SK-N-SH treated with all-trans-retinoic acid at 6 μM for 48 hours (cell line): ENCODE results near the gene NF1.

Source experiments
- CREB5 ChIP-seq: fragments of 250-450 bp; sonication (Bioruptor Pico); IDR thresholded peaks from 2 replicates; pipeline ENCODE4 v1.5.1; 2020; ENCODE audit warnings: low read depth, mild to moderate bottlenecking, moderate library complexity
- ISL1 ChIP-seq: fragments of 250-450 bp; sonication (Bioruptor Pico); IDR thresholded peaks from 2 replicates; pipeline ENCODE4 v2.1.2; 2022; ENCODE audit warnings: mild to moderate bottlenecking, moderate library complexity
- PATZ1 ChIP-seq: fragments of 250-450 bp; sonication (Bioruptor Pico); IDR thresholded peaks from 2 replicates; pipeline ENCODE4 v1.8.0; 2020; ENCODE audit warnings: mild to moderate bottlenecking, moderate library complexity, borderline replicate concordance
- PPARA ChIP-seq: fragments of 250-450 bp; sonication (Bioruptor Pico); IDR thresholded peaks from 2 replicates; pipeline ENCODE4 v1.5.0; 2020; ENCODE audit warnings: mild to moderate bottlenecking, borderline replicate concordance
- ZFP3 ChIP-seq: fragments of 250-450 bp; sonication (Bioruptor Pico); IDR thresholded peaks from 2 replicates; pipeline ENCODE4 v1.5.0; 2020; ENCODE audit warnings: mild to moderate bottlenecking, moderate library complexity
- ZFP30 ChIP-seq: fragments of 450-650 bp; formaldehyde crosslinking; IDR thresholded peaks from 2 replicates; pipeline ENCODE4 v1.5.0; 2022; ENCODE audit warnings: mild to moderate bottlenecking, moderate library complexity
- ZNF565 ChIP-seq: fragments of 450-650 bp; formaldehyde crosslinking; conservative IDR thresholded peaks from 2 replicates; pipeline ENCODE4 v1.5.0; 2020; ENCODE audit warnings: low read depth, mild to moderate bottlenecking, moderate library complexity

GRCh38 chr17:31048142-31048541, 46.6 kb upstream of the NF1 start:
- TF ChIP-seq PATZ1 (CRISPR knock-in tag) (no peak), ZNF565 (CRISPR knock-in tag) (no peak), CREB5 (no peak), ZFP3 (CRISPR knock-in tag) (no peak), ZFP30 (no peak), PPARA (CRISPR knock-in tag) (no peak), ISL1 (CRISPR knock-in tag) (no peak)
